HG02571 (cell line): ENCODE data around the gene RIPK3.
"Not testable (repeated sequence)": the region's sequence is repeated elsewhere in the genome, so short reads cannot be mapped to it uniquely, and the experiment has no call there.

Source experiments
- ATAC-seq: cut with Tn5 transposase; IDR thresholded peaks from one replicate; pipeline ENCODE4 v1.9.1; 2021; ENCODE audit warnings: mild to moderate bottlenecking, moderate library complexity; ENCODE audit not compliant: unreplicated experiment

The RIPK3 gene

GRCh38 chr14:24339284-24340151 lies at the start of gene RIPK3:
Gene RIPK3 (minus strand): TSS chr14:24339991. CDS start chr14:24339826, 165 bp downstream.
- ATAC-seq = peak; percentile 75

GRCh38 chr14:24389226-24389848 lies 49.5 kb upstream of the RIPK3 start:
- ATAC-seq = no peak

GRCh38 chr14:24388474-24389179 lies 48.8 kb upstream of the RIPK3 start:
- no peak for ATAC-seq

GRCh38 chr14:24387579-24387978 lies 47.8 kb upstream of the RIPK3 start:
- not testable (repeated sequence) for ATAC-seq

GRCh38 chr14:24387009-24387345 lies 47.2 kb upstream of the RIPK3 start:
- no peak for ATAC-seq

GRCh38 chr14:24385524-24385923 lies 45.7 kb upstream of the RIPK3 start:
- no peak for ATAC-seq

GRCh38 chr14:24384169-24384568 lies 44.4 kb upstream of the RIPK3 start:
- no peak for ATAC-seq

- ATAC-seq = no peak
Observed at GRCh38 chr14:24382064-24382371, 42.2 kb upstream of the RIPK3 start.

- no peak for ATAC-seq
Observed at GRCh38 chr14:24381363-24382063, 41.7 kb upstream of the RIPK3 start.

GRCh38 chr14:24379907-24380730 lies 40.3 kb upstream of the RIPK3 start:
- no peak for ATAC-seq

- no peak for ATAC-seq
Observed at GRCh38 chr14:24378981-24379906, 39.5 kb upstream of the RIPK3 start.

- ATAC-seq = no peak
Observed at GRCh38 chr14:24378327-24378726, 38.5 kb upstream of the RIPK3 start.

GRCh38 chr14:24377657-24378056 lies 37.9 kb upstream of the RIPK3 start:
- ATAC-seq = no peak

- no peak for ATAC-seq
Observed at GRCh38 chr14:24377126-24377525, 37.3 kb upstream of the RIPK3 start.

GRCh38 chr14:24376448-24377070 lies 36.8 kb upstream of the RIPK3 start:
- ATAC-seq = no peak

- ATAC-seq = no peak
Observed at GRCh38 chr14:24372701-24373416, 33.1 kb upstream of the RIPK3 start.

GRCh38 chr14:24371605-24372004 lies 31.8 kb upstream of the RIPK3 start:
- not testable (repeated sequence) for ATAC-seq

- ATAC-seq = no peak
Observed at GRCh38 chr14:24370748-24371147, 31.0 kb upstream of the RIPK3 start.
